AG04450 (cell line): Measurements from ENCODE around the gene FNDC3B. TPM values are rescaled to one million over a fixed set of nuclear protein-coding genes. Genes with fewer than 3 reads are reported as not detected.

Experiments
- CTCF ChIA-PET: fragments of 300-600, 350-600 bp; formaldehyde crosslinking; extraction: SDS; loops from one replicate; lab custom pipeline; 2022; ENCODE audit warnings: antibody characterized with exemption, inconsistent platforms; lab: Charles Lee
- POLR2A ChIA-PET: fragments of 350-600 bp; formaldehyde crosslinking; extraction: SDS; loops from one replicate; lab custom pipeline; 2021; ENCODE audit warnings: antibody characterized with exemption, inconsistent platforms; lab: Yijun Ruan, JAX
- DNase-seq: peaks from one replicate; pipeline ENCODE4 v3.0.0-alpha.2; 2011; ENCODE audit warnings: low read depth, low spot score
- H3K27ac ChIP-seq: one replicate; pipeline ENCODE4 v1.5.1; 2012; ENCODE audit warnings: low read depth, low read length, control low read depth
- H3K27me3 ChIP-seq: one replicate; pipeline ENCODE4 v1.6.0; 2012; ENCODE audit warnings: low read length; ENCODE audit not compliant: control insufficient read depth, insufficient read depth
- H3K4me3 ChIP-seq: 2 replicates; pipeline ENCODE4 v1.5.1; 2011; ENCODE audit warnings: mild to moderate bottlenecking, low read depth, low read length, control low read depth
- H3K9me3 ChIP-seq: 2 replicates; pipeline ENCODE4 v1.5.1; 2012; ENCODE audit warnings: low read length; ENCODE audit not compliant: control insufficient read depth, insufficient read depth
- polyA plus RNA-seq: library from polyadenylated mRNA; depleted of rRNA; stranded (reverse); fragments of >200 nt; gene quantifications from 2 replicates; pipeline ENCODE4 v1.2.3, GENCODE V29; 2011
- TF ChIP-seq, protein P1 (sequence below): IDR thresholded peaks from 2 replicates; pipeline ENCODE4 v1.5.1; 2011; ENCODE audit warnings: low read depth, low read length, control low read depth, inconsistent platforms

FNDC3B gene
- polyA plus RNA-seq, 1 experiment: 39.5 TPM

DNA sequence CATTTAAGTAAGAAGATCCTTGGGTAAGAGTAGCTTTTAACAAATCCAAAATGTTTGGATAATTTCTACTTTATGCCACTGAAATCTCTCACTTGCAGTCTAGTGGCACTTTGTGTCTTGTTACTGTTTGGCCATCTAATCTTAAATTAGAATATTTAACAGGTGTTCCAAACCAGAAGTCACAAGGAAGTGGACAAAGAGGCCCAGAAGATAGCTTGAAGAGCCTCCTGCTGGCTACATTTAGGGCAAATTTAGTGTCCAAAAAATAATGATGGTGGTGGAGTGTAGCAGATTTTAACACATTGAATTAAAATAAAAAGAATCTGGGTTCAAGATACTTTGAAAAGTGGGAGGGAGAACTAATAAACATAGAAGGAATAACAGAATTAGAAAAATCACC, 236.7 kb downstream of the FNDC3B start:
- DNase-seq: no peak
- ChIA-PET POLR2A (no interaction called here), CTCF (no interaction called here)
- H3K27ac ChIP-seq: no peak overlapping the region
- H3K27me3 ChIP-seq: no peaks in the 10 kb centered on the region
- no peaks in the 10 kb centered on the region for H3K9me3 ChIP-seq
- no peak overlapping the region for H3K4me3 ChIP-seq
- TF ChIP-seq, protein P1, sequence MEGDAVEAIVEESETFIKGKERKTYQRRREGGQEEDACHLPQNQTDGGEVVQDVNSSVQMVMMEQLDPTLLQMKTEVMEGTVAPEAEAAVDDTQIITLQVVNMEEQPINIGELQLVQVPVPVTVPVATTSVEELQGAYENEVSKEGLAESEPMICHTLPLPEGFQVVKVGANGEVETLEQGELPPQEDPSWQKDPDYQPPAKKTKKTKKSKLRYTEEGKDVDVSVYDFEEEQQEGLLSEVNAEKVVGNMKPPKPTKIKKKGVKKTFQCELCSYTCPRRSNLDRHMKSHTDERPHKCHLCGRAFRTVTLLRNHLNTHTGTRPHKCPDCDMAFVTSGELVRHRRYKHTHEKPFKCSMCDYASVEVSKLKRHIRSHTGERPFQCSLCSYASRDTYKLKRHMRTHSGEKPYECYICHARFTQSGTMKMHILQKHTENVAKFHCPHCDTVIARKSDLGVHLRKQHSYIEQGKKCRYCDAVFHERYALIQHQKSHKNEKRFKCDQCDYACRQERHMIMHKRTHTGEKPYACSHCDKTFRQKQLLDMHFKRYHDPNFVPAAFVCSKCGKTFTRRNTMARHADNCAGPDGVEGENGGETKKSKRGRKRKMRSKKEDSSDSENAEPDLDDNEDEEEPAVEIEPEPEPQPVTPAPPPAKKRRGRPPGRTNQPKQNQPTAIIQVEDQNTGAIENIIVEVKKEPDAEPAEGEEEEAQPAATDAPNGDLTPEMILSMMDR: 0 out of 2 replicates have a peak, but pooled peaks have one; percentile 14

- H3K9me3 ChIP-seq: no peaks in the 10 kb centered on the region
- CTCF ChIA-PET: no interaction called here
- no peak overlapping the region for H3K27ac ChIP-seq
- TF ChIP-seq, protein P1: no peak
- H3K4me3 ChIP-seq: no peak overlapping the region
- POLR2A ChIA-PET: no interaction called here
- H3K27me3 ChIP-seq: no peaks in the 10 kb centered on the region
- no peak for DNase-seq
Measured at GRCh38 chr3:172277151-172277652, 237.8 kb downstream of the FNDC3B start.

DNA sequence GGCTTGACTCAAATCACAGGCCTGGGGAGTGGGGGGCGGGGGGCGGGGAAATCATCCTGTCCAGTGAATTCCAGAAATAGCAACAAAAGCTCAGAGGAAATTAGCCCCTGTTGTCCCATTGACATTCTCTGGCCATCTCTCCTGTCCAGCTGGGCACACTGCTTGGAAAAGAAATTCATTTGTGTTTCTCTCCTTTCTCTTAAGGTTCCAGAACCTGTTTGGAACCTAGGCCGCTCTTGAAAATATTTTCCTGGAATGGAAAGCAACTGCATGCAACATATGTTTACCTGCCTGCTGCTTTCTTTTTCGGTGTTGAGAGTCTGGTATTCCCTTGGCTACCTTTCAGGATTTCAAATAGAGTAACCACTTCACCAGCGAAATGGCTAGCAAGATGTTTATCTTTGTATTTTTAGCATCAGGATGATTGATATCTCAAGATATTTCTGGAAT, 239.8 kb downstream of the FNDC3B start:
- Histone ChIP-seq H3K27ac (no peak overlapping the region), H3K9me3 (no peaks in the 10 kb centered on the region), H3K27me3 (no peaks in the 10 kb centered on the region), H3K4me3 (no peak overlapping the region)
- TF ChIP-seq, protein P1: no peak
- ChIA-PET CTCF (interaction anchor here (0.8 kb wide), 1 partner anchor 102 kb away, joined by 4 read pairs; no protein-coding TSS in a partner anchor), POLR2A (no interaction called here)
- DNase-seq: no peak

DNA sequence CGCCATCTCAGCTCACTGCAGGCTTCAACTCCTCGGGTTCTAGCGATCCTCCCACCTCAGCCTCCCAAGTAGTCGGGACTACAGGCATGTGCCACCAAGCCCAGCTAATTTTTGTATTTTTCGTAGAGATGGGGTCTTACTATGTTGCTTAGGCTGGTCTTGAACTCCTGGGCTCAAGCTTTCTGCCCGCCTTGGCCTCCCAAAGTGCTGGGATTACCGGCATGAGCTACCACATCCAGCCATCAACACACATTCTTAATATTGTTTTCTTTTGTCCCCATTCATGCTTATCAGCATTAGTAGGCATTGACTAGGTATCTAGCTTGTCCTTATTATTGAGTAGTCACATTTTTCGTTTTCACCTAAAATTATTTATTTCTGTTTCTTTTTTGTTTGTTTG, 240.6 kb downstream of the FNDC3B start:
- Histone ChIP-seq H3K9me3 (no peaks in the 10 kb centered on the region), H3K27me3 (no peaks in the 10 kb centered on the region), H3K4me3 (no peak overlapping the region), H3K27ac (peak overlapping the region; percentile 34)
- ChIA-PET POLR2A (interaction anchor here (1.0 to 1.2 kb wide), 2 partner anchors 53 to 150 kb away, joined by 3 to 4 read pairs; no protein-coding TSS in a partner anchor), CTCF (interaction anchor here (1.0 to 1.7 kb wide), 2 partner anchors 52 to 78 kb away, joined by 3 to 7 read pairs; no protein-coding TSS in a partner anchor)
- TF ChIP-seq, protein P1: no peak
- no peak for DNase-seq

- ChIA-PET POLR2A (interaction anchor here (1.0 to 1.2 kb wide), 2 partner anchors 52 to 151 kb away, joined by 3 to 4 read pairs; no protein-coding TSS in a partner anchor), CTCF (interaction anchor here (1.0 to 1.7 kb wide), 2 partner anchors 52 to 79 kb away, joined by 3 to 7 read pairs; no protein-coding TSS in a partner anchor)
- TF ChIP-seq, protein P1: no peak
- Histone ChIP-seq H3K9me3 (no peaks in the 10 kb centered on the region), H3K27ac (peak overlapping the region; percentile 34), H3K27me3 (no peaks in the 10 kb centered on the region), H3K4me3 (no peak overlapping the region)
- peak; percentile 77 for DNase-seq
Measured at GRCh38 chr3:172280406-172281051, 241.2 kb downstream of the FNDC3B start.
